GM19395 (cell line): ENCODE results near the gene RANGRF.
A peak's percentile ranks its signal among the peaks of the same experiment; 100 is the strongest.
"Not testable (repeated sequence)": the region's sequence is repeated elsewhere in the genome, so short reads cannot be mapped to it uniquely, and the experiment has no call there.

ENCODE experiments used
- ATAC-seq: cut with Tn5 transposase; IDR thresholded peaks from one replicate; pipeline ENCODE4 v1.9.1; 2021; ENCODE audit warnings: mild to moderate bottlenecking, moderate library complexity; ENCODE audit not compliant: unreplicated experiment

The RANGRF gene, protein sequence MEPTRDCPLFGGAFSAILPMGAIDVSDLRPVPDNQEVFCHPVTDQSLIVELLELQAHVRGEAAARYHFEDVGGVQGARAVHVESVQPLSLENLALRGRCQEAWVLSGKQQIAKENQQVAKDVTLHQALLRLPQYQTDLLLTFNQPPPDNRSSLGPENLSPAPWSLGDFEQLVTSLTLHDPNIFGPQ

DNA sequence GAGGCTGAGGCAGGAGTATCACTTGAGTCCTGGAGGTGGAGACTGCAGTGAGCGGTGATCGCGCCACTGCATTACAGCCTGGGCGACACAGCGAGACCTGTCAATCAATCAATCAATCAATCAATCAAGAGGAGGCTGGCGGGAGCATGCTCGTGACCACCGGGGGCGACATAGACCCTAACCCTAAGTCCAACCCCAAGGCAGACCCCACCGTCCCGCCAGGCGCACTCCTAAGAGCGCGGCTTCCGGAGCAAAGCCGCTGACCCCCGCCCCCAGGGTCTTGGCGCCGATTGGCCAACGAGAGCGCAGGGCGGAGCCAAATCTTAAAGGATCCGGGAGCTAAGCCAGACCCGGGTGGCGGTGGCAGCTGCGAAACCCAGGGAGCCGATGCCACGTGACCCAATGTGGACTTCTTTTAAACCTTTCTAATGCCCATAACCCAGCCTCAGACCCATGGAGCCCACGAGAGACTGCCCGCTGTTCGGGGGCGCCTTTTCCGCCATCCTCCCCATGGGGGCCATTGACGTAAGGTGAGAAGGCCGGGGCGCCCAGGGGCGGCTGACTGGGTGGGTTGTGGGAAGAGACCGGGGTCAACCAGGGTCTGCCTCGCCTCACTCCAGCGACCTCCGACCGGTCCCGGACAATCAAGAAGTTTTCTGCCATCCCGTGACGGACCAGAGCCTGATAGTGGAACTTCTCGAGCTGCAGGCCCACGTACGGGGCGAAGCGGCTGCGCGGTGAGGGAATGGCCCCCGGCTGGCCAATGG, at the start of gene RANGRF:
Gene RANGRF (plus strand): TSS at position 335 of the 767 bp plus-strand sequence. CDS start 119 bp downstream, at position 454.
- peak; percentile 84 for ATAC-seq

DNA sequence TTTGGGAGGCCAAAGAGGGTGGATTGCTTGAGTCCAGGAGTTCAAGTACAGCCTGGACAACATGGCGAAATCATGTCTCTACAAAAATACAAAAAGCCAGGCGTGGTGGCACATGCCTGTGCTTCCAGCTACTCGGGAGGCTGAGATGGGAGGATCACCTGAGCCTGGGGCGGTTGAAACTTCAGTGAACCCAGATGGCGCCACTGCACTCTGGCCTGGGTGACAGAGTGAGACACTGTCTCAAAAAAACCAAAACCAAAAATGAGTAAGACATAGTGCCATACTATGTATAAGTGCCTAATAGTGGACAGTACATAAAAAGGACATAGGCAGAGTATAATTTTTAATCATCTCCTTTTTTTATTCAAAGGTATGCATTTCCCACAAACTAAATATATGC, 44.6 kb upstream of the RANGRF start:
- ATAC-seq, result no peak

DNA sequence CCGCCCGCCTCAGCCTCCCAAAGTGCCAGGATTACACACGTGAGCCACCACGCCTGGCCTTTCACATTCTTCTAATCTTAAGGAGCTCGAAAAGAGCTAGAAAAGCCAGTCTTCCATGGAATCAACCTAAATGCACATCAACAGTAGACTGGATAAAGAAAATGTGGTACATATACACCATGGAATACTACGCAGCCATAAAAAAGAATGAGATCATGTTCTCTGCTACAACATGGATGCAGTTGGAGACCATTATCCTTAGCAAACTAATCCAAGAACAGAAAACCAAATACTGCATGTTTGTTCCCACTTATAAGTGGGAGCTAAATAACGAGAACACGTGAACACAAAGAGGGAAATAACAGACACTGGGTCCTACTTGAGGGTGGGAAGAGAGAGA, 43.7 kb upstream of the RANGRF start:
- ATAC-seq, result no peak

DNA sequence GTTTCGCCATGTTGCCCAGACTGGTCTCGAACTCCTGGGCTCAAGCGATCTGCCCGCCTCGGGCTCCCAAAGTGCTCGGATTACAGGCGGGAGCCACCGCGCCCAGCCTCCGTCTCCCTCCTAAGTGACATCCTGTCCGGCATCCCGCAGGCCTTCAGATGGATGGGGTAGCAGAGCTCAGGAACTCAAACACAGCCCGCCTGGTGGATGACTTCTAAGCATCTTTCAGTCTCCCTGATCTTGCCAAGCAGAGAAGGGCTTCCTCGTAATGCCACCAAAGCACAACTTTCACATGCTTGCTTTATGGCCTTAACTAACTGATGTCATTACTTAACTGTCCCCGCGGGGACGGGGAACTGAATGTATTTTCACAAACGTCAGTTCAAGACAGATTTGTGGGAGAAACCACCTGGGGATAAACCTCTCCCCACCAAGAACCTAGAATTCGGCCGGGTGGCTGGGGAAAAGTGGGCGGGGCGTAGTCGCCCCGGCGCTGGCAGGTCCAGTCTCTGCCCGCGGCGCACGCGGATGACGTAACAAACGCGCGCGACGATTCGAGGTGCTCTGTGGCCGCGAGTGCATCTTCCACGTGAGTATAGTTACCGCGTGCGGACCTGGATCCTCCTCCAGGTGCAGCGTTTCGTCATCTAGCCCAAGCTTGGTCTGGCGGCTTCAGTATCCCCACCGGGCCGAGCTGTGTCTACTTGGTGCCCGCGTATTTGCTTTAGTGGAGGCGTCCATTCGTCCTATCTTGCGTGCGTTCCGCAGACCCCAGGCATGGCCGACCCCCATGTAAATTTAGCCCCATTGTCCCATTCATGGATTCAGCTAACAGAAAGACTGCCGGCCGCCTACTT, 39.5 kb upstream of the RANGRF start, which contains the start of gene PFAS:
Gene PFAS (plus strand): TSS at position 539 of the 857 bp plus-strand sequence. CDS start 4,649 bp downstream, outside the sequence.
- ATAC-seq, result peak; percentile 49

DNA sequence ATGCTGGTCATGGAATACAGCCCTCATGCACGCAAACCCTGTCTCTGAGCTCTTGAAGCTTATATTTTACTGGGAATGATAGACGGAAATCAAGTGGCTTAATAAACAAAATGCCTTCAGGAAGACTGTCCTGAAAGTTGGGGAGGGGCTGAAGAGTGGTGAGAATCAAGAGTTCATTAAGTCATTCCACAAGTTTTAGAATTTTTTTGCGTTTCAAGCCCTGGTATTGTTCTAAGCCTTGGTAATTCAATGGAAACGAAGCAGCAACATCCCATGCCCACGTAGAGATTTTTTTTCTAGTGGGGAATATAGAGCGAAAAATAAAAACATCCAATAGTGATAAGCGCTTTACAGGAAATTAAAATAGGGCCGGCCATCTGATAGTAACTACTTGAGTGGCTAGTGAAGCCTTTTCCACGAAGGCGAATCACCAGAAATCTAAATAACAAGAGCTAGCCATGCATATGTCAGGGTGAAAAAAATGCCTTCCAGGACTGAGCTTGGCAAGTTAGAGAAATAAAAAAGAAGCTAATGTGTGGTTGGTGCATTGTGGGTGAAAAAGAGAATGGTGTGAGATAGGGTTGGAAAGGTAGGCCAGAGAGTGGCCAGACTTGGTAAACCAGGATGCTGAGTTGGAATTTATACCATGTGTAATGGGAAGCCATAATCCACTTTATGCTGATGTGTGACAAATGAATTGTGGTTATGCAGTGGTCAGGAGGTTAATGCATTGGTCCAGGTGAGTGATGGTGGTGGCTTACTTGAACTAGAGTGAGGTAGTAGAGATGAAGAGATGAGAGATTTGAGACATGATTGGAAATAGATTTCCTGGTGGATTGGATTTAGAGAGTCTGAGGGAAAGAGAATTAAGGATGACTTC, 38.6 kb upstream of the RANGRF start:
- no peak for ATAC-seq

DNA sequence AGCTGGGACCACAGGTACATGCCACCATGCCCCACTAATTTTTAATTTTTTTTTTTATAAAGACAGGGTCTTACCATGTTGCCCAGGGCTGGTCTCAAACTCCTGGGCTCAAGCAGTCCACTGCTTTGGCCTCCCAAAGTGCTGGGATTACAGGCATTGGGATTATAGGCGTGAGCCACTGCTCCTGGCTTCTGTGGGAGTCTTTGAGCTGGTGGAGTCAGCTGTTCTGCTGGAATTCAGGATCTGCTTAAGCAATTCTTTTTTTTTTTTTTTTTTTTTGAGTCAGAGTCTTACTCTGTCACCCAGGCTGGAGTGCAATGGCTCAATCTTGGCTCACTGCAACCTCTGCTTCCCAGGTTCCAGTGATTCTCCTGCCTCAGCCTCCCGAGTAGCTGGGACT, 37.1 kb upstream of the RANGRF start:
- ATAC-seq, result not testable (repeated sequence)

DNA sequence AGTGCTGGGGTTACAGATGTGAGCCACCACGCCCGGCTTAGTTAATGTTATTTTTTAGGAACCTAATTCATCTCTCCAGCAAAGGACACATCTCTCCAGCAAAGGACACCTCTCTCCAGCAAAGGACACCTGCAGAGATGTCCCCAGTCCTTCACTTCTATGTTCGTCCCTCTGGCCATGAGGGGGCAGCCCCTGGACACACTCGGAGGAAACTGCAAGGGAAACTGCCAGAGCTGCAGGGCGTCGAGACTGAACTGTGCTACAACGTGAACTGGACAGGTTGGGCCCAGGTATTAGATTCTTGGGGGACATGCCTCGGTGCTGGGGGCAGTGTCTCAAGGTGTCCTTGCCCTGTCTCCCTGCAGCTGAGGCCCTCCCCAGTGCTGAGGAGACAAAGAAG, 34.7 kb upstream of the RANGRF start:
- ATAC-seq, result no peak

DNA sequence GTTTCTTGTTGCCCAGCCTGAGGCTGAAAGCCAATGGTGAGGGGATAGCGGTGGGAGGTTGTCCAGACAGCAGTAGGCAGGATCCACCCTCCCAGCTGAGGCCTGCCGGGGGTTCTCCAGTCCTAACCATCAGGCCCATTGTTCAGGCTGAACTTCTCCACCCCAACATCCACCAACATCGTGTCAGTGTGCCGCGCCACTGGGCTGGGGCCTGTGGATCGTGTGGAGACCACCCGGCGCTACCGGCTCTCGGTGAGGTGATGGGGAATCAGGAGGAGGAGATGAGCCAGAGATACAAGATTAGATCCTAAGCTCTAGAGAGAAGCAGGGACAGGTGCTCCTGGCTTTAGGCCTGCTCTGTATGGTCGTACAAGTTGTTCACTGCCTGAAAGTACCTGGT, 33.6 kb upstream of the RANGRF start:
- no peak for ATAC-seq

DNA sequence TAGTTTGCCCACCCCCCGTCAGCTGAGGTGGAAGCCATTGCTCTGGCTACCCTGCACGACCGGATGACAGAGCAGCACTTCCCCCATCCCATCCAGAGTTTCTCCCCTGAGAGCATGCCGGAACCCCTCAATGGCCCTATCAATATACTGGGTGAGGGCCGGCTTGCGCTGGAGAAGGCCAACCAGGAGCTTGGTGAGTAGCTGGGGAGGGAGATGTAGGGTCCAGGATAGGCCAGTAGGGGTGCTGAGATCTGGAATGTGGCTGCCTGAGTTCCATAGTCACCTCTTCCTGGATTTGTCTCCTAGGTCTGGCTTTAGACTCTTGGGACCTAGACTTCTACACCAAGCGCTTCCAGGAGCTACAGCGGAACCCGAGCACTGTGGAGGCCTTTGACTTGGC, 33.0 kb upstream of the RANGRF start:
- ATAC-seq, result no peak

DNA sequence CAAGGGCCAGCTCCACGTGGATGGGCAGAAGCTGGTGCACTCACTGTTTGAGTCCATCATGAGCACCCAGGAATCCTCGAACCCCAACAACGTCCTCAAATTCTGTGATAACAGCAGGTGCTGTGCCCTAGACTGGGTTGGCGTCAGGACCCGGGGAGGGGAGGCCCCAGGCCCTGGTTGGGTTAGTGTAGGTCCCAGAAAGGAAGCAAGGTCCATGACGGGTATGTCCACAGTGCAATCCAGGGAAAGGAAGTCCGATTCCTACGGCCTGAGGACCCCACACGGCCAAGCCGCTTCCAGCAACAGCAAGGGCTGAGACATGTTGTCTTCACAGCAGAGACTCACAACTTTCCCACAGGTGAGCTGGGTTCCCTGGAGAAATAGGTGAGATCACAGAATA, 32.2 kb upstream of the RANGRF start:
- no peak for ATAC-seq

DNA sequence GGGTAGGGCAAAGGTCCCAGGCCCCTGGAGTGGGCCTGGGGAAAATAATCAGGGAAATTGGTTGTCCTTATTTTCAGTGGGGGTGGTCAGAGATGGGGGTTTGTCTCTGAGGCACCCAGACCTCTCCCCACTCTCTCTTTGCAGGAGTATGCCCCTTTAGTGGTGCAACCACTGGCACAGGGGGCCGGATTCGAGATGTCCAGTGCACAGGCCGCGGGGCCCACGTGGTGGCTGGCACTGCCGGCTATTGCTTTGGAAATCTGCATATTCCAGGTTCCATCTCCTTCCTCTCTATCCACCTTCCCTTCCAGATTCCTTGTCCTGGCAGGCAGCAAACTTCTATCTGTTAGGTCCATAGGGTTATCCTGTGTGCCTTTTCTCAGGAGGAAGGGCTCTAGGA, 31.8 kb upstream of the RANGRF start:
- no peak for ATAC-seq

DNA sequence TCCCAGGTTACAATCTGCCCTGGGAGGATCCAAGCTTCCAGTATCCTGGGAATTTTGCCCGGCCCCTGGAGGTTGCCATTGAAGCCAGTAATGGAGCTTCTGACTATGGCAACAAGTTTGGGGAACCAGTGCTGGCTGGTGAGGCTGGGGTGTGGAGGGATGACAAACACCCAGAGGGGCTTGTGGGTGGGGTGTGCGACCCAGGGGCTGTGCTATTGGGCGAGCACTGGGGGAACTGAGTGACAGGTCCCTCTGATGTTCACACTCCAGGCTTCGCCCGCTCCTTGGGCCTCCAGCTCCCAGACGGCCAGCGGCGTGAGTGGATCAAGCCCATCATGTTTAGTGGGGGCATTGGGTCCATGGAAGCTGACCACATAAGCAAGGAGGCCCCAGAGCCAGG, 30.7 kb upstream of the RANGRF start:
- no peak for ATAC-seq

DNA sequence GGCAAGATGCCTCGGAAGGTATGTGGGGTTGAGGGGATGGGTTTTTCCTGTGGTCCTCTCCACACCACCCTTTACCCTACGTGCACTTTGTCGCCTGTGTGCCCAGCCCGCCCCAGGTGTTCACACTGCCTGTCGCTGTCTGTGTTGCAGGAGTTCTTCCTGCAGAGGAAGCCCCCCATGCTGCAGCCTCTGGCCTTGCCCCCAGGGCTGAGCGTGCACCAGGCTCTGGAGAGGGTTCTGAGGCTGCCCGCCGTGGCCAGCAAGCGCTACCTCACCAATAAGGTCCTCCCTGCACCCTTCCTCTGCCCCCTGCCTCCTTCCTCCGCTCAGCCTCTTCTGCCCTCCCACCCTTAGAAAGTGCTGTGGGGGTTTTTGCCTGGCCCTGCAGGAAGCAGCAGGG, 24.1 kb upstream of the RANGRF start:
- ATAC-seq, result no peak

DNA sequence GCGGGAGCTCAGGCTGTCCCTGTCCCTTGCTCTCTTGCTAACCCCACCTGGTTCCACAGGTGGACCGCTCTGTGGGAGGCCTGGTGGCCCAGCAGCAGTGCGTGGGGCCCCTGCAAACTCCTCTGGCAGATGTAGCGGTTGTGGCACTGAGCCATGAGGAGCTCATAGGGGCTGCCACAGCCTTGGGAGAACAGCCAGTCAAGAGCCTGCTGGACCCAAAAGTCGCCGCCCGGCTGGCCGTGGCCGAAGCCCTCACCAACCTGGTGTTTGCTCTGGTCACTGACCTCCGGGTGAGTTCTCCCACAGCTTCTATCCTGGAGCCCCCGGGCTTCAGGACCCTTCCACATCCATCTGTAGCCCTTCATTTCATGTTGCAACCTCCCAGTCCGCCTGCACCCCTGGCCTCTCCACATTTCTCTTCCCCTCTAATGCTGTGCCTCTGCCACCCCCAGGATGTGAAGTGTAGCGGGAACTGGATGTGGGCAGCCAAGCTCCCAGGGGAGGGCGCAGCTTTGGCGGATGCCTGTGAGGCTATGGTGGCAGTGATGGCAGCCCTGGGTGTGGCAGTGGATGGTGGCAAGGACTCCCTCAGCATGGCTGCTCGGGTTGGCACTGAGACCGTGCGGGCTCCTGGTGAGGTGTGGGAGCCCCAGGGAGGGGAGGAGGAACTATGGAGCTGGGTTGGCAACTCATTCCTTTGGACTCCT, 23.5 kb upstream of the RANGRF start:
- ATAC-seq, result no peak

DNA sequence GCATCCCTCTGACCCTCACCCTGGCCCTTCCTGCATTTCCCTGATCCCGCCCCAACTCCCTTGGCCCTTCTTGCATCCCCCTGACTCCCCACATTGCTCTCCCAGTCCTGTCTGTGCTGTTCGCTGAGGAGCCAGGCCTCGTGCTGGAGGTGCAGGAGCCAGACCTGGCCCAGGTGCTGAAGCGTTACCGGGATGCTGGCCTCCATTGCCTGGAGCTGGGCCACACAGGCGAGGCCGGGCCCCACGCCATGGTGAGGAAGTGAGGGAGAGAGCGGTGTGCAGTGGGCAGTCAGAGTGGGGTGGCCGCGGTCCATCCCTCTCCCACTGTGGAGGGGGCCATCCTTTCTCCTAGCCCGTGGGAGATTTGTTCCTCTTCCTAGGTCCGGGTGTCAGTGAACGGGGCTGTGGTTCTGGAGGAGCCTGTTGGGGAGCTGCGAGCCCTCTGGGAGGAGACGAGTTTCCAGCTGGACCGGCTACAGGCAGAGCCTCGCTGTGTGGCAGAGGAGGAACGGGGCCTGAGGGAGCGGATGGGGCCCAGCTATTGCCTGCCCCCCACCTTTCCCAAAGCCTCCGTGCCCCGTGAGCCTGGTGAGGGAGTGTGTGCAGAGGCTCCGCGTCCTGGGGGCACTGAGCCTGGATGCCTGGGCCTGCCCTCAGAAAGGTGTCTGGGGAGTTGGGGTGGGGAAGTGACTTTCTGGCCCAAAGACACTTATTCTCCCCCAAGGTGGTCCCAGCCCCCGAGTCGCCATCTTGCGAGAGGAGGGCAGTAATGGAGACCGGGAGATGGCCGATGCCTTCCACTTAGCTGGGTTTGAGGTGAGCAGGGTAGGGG, 21.6 kb upstream of the RANGRF start:
- no peak for ATAC-seq

DNA sequence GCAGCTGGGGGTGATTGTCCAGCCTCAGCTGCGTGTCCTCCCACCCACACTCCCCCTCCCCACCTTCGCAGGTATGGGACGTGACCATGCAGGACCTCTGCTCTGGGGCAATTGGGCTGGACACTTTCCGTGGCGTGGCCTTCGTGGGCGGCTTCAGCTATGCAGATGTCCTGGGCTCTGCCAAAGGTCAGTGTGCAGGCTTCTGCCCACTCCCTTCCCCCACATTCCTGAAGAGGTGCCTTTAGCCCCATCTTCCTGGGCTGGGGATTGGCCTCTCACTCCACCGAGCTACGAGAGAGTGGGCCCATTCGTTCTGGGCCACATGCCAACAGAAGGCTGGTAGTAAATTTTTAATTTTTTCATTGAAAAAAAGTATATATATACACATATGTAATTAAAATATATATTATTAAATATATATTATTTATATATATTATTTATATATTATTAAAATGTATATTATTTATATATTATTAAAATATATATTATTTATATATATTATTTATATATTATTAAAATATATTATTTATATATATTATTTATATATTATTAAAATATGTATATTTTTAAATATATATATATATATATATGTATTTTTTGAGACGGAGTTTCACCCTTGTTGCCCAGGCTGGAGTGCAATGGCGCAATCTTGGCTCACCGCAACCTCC, 20.9 kb upstream of the RANGRF start:
- no peak for ATAC-seq

DNA sequence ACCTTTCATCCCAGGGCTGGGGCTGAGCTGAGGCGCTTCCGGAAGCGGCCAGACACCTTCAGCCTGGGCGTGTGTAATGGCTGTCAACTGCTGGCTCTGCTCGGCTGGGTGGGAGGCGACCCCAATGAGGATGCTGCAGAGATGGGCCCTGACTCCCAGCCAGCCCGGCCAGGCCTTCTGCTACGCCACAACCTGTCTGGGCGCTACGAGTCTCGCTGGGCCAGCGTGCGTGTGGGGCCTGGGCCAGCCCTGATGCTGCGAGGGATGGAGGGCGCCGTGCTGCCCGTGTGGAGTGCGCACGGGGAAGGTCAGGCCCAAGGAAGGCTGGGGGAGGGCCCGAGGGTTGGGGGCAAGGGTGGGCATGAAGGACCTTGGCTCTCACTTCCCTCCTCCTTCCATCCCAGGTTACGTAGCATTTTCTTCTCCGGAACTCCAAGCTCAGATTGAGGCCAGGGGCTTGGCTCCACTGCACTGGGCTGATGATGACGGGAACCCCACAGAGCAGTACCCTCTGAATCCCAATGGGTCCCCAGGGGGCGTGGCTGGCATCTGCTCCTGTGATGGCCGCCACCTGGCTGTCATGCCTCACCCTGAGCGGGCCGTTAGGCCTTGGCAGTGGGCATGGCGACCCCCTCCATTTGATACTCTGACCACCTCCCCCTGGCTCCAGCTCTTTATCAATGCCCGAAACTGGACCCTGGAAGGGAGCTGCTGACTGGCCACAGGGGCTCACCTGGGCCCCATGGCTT, 19.7 kb upstream of the RANGRF start:
- no peak for ATAC-seq

DNA sequence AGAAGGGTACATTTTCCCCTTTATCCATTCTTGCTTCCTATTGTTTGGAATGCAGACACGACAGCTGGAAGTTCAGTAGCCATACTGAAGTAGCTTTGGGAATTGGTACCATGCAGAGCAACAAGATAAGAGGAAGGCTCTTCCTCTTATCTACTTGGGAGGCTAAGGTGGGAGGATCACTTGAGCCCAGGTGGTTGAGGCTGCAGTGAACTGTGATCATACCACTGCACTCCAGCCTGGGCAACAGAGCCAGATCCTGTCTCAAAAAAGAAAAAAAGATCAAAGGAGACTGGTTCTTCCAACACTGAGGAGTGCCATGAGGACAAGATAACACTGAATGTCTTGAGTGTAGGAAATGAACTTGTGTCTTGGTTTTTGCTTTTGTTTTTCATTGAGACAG, 16.0 kb upstream of the RANGRF start:
- no peak for ATAC-seq
